ENCODE measurements around the gene WWOX.

DNA sequence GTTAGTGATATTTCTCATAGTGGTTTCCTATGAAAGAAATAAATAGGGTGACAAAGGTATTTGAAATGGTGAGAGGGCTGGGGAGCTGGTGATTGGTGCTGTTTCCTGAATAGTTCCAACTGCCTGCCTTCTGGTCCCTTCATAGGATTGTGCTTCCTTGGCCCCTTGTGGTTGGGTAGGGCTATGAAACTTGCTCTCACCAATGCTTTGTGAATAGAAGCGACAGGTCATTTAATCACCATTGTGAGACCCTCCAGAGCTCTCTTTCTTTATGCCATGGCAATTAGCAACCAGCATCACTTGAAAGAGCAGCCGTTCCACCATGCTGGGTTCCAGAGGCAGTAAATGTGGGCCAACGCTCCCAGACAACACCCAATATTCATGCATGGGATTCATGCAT is 23.7 kb upstream of the WWOX start:
- TF ChIP-seq EZH2 (IDR thresholded peaks at IDR 0.05) (no peak), POLR2AphosphoS5 (IDR thresholded peaks at IDR 0.05; ENCODE audit: borderline replicate concordance, low read depth, low read length) (no peak), FOXP2 (optimal IDR thresholded peaks at IDR 0.05; ENCODE audit: control extremely low read depth, extremely low read length, insufficient read depth) (no peak)

Data from SK-N-MC (cell line).